Gastrocnemius medialis (tissue), 4 donors: ENCODE data around the gene PALLD.

Experiments
- POLR2A ChIP-seq, 2 donors: fragments of 450-650 bp; IDR thresholded peaks; one replicate each; pipeline ENCODE4 v1.6.1; 2017; ENCODE audit warnings: antibody characterized with exemption in 2 of 2, mild to moderate bottlenecking in 2 of 2, moderate library complexity in 2 of 2
- TF ChIP-seq, protein P1 (sequence below), 5 experiments: fragments of 450-650 bp in 3 of 5; fragments of 200-600 bp in 2 of 5; sonication (generic) in 2 of 5; IDR thresholded peaks in 4 of 5; conservative IDR thresholded peaks in 1 of 5; 1 replicate in 4 of 5; 2 replicates in 1 of 5; pipeline ENCODE4 v1.5.1; 2016 to 2019; ENCODE audit warnings: antibody characterized with exemption in 5 of 5, mild to moderate bottlenecking in 3 of 5, moderate library complexity in 3 of 5

GRCh38 chr4:168831919-168832762 lies 335.3 kb downstream of the PALLD start:
- peak; percentile 90 to 92 for TF ChIP-seq POLR2A (IDR thresholded peaks at IDR 0.05)
- TF ChIP-seq, protein P1, sequence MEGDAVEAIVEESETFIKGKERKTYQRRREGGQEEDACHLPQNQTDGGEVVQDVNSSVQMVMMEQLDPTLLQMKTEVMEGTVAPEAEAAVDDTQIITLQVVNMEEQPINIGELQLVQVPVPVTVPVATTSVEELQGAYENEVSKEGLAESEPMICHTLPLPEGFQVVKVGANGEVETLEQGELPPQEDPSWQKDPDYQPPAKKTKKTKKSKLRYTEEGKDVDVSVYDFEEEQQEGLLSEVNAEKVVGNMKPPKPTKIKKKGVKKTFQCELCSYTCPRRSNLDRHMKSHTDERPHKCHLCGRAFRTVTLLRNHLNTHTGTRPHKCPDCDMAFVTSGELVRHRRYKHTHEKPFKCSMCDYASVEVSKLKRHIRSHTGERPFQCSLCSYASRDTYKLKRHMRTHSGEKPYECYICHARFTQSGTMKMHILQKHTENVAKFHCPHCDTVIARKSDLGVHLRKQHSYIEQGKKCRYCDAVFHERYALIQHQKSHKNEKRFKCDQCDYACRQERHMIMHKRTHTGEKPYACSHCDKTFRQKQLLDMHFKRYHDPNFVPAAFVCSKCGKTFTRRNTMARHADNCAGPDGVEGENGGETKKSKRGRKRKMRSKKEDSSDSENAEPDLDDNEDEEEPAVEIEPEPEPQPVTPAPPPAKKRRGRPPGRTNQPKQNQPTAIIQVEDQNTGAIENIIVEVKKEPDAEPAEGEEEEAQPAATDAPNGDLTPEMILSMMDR (IDR thresholded peaks at IDR 0.05 in 4 of 5, conservative IDR thresholded peaks at IDR 0.05 in 1 of 5), result peak in 1 of 5 experiments; percentile 13
